HUDEP-2 (cell line): ENCODE results near the gene ADAMTS2.

ENCODE experiments used
- DNase-seq, 76 experiments: peaks; one replicate each; lab custom pipeline; 2025; ENCODE audit not compliant: unreplicated experiment in 76 of 76; lab: John Stamatoyannopoulos, UW

Gene ADAMTS2

DNA sequence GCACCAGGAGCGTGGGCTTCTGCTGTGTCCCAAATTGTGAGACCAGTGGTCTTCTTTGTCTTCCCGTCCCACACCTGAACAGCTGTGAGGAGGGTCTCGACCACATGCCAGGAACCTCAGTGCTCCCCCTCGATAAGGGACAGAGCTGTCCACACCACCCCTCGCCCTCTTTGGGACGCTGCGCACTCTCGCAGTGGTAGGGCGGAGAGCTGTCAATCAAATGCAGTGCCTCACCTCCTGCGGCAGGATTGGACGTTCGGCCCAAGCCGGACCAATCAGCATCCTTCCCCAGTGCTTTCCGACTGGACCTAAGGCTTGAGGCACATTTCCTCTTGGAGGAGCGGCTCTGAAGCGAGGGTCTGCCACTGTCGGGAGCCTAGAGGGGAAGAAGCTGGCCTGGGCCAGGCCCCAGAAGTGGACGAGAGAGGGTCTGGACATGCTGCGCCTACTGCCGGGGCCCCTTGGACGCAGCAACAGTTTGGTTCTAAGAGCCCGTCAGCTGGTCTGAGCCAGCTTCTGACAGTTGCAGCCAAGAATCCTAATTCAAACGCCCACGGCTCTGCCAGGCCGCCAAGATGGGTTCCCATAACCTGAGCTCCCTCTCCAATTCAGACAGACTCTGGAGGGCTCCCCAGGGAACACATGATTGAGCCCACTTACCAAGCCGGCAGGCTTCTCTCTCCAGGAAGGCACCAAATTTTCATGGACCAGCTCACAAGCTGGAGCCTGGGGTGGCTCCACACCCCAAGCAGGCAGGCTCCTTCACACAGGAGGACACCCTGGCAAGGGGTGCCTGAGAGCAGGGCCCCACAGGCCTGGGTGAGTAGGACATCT lies 28.1 kb upstream of the ADAMTS2 start:
- DNase-seq, result no peak

DNA sequence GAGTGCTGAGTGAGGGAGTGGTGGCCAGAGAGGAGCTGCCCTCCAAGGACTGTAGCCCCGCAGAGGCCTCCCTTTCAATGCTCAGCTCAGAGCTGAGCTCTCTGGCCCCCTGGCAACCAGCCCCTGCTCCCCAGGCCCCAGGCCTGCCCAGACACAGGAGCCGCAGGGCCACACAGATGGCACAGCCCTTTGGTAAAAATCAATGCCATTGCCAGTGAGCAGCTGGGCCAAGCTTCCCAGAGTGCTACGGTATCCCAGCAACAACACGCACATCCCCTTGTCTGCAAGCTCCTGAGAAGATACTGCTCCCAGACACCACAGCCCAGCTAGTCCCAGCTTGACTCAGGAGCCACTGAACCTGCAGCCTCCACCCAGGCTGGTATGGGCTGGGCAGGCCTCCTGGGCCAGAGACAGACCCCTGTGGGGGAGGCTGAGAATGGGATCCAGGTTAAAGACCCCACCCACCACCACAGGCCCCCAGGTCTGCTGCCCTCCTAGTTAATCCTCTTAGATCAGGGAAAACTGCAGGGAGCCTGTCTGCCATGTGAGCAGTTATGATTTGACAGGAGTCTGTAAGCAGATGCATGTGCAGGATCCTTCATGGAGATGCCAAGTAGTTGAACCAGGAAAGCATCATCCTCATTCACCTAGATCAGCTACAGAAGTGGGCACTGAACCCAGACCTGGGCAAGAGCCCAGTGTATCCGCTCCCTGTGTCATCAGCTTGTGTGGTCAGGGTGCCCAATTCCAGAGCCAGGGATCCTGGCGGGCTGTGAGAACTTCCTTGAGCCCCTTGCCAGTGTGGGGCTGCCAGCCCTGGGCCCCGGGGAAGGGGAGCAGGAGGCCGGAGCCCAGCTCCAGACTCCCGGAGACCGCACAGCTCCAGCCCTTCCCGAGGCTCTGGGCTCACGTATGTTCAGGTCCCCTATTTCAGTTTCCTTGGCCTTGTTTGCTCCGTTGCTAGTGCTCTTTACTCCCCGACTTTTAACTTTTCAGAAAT lies 26.7 kb upstream of the ADAMTS2 start:
- DNase-seq, result no peak

DNA sequence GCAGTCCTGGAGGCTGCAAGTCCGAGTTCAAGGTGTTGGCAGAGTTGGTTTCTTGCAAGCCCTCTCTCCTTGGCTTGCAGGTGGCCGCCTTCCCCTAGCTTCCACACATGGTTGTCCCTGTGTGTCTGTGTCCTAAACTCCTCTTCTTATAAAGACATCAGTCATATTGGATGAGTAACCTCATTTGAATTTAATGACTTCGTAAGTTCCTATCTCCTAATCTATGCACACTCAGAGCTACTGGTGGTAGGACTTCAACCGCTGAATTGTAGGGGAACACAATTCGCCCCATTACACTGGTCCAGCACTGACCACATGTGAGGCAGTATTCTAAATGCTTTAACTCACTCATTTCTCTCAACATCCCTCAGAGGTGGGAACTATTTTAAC lies 25.9 kb upstream of the ADAMTS2 start:
- DNase-seq, result no peak

DNA sequence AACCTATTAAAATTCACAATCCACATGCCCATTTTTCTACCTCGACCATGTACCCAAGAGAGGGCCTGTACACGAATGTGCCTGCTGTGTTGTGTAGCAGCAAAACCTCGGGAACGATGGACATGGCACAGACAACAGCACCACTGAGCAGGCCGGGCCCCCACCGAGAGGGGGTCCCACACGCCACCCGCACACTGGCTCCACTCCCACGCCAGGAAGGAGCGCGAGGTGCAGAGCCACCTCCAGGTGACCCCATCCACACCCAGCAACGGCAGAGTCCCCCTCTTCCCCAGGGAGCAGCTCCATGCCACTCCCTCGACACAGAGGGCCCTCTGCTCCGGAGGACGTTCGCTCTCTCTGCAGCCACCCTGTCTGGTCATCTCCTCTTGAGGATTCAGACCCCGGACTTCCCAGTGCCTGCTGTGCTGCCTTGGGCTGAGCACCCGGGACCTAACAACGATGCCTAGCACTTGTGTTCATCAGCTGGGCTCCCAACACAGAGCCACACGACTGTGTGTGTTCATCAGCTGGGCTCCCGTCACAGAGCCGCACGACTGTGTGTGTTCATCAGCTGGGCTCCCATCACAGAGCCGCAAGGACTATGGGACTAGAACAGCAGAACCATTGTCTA lies 25.3 kb upstream of the ADAMTS2 start:
- no peak for DNase-seq

DNA sequence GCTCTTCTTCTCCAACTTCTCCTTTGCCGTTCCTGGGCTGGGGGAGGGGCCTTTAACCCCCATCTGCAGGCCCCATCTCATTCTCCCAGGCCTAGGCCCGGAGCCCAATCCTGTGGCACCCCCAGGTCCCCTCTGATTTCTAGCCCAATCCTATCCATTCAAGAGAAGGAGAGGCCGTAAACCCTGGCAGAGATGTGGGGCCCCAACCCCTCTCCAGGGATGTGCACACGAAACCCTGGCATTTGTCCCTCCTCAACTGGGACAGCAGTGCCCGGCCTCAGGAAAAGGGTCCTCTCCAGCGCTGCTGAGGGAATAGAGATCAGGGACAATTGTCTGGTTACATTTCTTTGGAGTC lies 24.2 kb upstream of the ADAMTS2 start:
- DNase-seq, result no peak

DNA sequence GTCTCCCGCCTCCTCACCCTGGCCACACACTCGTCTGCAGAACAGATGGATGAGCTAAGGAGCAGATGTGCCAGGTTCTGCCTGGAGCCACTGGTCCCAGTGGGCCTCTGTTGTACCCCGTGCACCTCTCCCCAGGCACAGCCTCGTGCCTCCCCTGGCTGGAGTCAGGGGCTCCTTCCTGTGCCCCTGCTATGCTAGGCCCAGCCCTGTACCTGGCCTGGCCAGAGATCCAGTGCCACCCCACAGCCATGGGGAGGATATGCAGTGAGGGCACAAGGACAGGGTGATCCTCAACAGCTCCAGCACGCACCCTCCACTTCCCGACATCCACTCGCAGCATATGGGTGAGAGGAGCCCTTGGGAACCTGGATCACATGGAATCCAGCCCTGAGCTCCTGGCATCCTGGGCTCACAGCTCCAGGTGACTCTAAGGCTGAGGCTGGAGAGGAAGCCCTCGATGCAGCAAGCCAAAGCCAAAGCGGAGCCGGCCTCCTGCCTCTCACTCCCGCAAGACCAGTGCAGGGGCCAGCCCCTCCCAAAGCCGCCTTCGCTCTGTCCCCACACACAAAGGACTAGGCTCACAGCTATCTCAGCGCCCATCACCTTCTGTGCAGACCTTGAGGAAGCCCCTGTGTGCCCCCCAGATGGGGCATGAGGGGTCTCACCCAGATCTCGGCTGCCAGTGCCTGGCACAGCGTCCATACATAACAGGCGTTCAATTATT lies 23.7 kb upstream of the ADAMTS2 start:
- DNase-seq, result no peak

DNA sequence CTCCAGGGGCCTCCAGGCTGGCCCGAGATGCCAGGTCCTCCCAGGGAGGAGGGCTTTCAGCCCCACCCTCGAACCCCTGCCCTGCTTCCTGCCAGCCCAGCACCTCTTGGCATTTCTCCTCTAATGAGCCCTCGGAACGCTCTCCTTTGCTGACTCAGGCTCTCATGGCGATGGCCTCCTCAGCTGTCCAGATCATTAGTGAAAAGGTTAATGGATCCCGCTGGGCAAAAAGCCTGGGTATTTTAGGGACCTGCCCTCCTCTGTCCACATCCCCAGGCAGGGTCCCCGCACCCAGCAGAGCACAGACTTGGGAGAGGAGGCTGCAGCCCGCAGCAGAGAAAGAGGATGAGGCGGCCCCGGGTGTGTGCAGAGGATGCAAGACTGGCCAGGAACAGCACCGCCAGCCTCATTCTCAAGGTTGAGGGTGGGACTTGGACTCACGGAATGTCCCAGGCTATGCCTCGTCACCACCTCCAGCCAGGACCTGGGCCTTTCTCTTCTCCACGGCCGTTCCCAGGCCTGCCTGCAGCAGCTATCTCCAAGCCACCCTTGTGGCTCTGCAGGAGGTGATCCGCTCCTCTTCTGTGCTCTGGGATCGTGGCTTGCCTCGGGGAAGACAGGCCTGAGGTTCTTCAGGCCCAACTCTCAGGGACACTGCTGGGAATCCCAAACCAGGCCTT lies 23.0 kb upstream of the ADAMTS2 start:
- DNase-seq, result no peak

DNA sequence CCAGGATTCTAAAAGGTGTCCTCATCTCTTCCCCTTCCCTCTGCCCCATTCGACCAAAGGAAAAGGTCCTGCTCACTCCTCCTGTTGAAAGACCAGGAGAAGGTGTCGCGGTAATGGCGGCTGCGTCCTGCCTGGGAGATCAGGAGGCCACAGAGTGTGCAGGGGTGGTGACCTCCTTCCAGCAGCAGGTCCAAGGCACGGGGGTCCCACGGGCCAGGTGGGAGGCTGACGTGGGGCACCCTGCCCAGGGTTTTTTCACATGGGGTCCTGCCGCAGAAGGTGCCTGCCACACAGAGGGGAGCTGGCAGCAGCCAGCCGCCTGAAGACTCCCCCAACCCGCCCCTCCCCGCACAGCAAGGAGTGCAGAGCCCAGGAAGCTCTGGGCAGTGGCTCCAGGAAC lies 22.2 kb upstream of the ADAMTS2 start:
- DNase-seq, result no peak

DNA sequence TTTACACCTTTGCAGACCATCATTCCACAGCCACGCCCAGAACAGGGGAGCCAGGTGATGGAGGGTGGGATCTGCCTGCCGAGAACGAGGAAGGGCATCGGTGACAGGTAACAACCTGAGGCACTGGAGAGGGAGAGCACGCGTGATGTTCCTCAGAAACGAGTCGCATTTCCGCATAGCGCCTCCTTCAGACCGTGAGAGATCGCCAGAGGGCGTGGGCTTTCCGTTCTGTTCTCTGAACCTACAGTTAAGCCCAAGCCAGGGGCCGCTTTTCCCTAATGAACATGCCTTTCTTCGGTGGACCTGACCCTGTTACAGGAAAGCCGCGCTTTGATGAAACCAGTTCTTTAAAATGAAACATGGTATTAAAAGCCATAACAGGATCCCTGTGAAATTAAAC lies 17.1 kb upstream of the ADAMTS2 start:
- DNase-seq, result no peak

DNA sequence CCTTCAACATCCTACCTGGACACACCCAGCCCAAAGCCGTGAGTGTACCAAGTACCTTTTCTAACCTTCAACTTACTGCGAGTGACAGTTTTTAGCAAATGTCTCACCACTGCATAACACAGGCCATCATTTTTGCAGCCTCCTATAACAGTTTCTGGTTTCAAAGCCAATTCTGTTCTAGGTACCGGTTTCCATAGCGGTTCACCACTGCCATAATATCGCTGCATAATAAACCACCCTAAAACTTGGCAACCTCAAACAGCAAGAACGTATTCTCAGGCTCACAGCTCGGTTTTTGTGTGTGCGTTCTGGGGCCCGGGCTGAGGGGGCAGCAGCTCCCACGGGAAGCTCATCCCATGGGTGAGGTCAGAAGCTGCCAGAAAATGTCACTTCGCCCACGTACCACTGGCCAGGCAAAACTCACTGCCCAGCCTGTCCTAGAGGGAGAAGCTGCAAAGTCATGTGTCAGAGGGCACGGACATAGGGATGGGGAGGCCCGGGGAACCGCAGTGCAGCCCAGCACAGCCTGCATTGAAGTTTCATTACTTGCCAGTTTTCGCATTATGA lies 15.9 kb upstream of the ADAMTS2 start:
- DNase-seq, result no peak

DNA sequence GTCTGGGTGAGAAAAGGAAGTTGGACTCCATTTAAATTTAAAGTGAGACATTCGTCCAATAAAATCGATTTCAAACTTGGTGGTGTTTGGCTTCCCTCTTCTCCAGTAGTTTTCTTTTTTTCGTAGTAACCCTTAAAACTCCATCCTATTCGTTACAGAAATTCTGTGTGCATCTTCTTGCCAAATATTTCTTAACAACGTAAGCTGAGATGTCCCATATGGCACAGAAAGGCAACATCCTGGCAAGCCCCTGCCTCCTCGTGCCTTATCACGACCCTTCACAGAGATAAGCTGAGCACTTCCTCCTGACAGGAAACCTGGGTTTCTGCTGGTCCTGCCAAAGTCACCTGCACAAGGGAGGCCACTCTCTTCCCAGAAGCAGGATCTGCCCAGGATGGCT lies 11.8 kb upstream of the ADAMTS2 start:
- DNase-seq, result no peak

DNA sequence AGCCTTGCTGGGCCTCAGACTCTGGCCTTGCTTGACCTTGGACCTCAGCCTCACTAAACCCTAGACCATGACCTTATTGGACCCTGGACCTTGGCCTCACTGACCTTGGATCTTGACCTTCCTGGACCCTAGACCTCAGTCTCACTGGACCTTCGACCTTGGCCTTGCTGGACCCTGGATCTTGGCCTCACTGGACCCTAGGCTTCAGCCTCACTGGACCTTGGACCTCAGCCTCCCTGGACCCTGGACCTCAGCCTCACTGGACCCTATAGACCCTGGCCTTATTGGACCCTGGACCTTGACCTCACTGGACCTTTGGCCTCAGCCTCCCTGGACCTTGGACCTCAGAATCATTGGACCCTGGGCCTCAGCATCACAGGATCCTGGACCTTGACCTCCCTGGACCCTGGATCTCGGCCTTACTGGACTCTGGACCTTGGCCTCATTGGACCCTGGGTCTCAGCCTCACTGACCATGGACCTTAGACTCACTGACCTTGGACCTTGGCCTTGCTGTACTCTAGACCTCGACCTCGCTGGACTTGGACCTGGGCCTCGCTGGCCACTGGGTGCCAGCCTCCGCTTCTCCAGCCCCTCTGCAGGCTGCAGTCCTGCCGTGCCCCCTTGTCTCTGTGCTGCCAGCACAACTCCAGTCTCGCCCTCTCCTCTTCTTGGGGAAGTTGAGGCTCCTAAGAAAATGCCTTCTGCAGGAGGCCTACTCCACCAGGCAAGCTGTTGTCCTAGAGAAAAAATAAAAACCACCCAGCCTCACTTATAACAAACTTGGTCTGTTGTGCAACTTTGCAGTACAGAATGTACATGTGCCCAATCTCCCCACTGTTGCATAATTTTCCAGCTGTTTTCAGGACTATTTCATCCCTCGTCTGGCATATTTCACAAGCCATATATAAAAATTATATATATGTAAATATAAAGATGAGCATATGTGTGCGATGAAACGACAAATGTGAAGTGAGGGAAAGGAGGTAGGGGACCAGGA lies 11.0 kb upstream of the ADAMTS2 start:
- no peak for DNase-seq

DNA sequence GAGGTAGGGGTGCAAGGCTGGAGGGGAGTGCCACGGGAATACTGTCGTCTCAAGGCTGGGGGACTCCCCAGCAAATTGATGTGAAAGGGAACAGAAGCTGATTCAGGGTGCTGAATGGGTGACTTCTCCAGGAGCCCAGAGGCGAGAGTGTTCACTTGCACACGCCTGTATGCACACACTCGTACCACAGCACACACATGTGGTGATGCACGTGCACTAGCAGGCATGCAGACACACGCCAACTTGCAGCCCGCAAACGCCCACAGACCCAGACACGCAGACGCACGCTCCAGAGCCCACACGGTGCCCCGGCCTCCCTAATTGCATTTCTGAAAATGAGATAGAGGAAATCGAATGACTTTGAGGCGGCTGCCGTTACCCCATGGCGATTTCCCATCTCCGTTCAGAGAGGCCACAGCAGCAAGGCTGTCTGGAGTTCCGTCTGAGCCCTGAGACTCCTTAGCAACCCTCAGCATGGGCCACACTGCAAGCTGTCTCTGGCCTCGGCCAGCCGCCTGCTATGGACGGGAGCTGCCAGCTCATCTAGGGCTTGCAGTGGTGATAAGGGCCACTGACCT lies 9.1 kb upstream of the ADAMTS2 start:
- no peak for DNase-seq

DNA sequence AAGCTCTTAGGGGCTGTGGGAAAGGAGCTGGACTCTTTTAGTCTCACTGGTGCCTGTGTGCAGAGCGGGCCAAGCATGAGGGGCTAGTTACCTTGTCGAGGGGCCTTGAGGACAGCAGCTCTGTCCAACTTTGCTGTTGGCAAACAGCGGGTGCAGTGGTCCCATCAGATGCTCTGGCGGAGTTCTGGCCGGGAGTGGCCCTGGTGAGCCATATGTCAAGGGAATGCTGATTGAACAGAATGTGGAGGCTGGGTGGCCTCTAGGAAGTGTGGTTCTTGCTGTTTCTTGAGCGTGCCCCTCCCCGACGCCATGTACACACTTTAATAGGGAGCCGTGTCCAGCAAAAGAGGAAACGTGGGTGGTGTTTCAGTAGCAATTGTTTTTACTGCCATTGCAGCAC lies 3.6 kb upstream of the ADAMTS2 start:
- DNase-seq, result no peak

DNA sequence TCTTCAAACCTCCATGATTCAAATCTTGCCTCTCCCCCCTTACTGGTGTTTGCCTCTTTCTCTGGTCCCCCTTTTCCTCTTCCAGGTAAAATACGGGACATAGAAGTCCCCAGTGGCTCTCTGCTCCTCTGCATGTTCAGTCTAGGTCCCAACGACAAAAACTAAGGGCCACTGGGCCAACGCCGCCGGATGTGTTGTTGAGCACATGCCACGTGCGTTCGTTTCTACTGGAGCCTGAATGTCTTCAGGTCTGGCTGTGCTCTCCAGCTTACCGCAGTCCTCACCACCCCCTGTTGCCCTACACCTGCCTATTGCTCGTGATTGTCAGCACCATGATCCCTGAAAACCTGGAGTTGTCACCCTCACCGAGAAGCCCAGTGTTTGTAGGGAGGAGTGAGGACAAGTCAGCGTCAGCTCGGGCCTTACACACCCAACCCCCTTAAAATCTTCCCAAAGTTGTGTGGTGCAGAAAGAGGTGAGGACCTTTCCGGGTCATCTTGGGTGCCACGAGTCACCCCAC lies 2.8 kb upstream of the ADAMTS2 start:
- DNase-seq, result no peak

DNA sequence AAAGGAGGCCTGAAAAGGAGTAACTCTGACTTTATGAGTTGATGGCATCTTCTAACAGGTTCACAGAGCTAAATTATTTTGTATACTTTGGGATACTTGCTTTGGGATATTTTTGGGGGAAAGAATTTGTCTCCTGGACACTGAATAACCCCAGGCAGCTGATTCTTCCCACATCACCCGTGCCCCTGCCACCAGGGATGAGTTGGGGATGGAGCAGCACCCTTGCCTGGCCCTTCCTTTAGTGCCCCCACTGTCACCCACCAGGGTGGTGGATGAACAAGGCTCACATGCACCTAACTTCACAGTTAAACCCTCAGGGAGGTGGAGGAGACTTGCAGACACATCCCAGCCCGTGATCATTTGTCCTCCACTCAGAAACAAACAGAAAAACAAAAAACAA lies 2.3 kb upstream of the ADAMTS2 start:
- DNase-seq, result no peak

DNA sequence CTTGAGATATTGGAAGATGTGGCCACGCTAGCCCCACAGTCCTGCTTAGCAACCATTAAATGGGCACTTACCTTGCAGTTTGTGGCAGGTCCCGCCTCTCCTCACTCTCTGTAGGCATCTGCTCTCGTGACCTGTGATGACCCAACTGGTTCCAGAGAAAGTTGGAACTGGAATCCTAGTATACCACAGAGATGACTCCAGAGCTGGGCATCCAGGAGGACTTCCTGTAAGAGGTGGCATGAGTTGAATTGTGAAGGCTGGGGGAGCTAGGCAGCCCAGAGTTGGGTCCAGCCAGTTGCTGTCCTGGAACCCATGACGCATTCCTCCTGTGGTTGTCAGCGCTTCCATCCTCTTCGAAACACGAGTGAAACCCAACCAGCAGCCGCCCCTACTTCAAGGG lies 1.6 kb upstream of the ADAMTS2 start:
- DNase-seq, result no peak

DNA sequence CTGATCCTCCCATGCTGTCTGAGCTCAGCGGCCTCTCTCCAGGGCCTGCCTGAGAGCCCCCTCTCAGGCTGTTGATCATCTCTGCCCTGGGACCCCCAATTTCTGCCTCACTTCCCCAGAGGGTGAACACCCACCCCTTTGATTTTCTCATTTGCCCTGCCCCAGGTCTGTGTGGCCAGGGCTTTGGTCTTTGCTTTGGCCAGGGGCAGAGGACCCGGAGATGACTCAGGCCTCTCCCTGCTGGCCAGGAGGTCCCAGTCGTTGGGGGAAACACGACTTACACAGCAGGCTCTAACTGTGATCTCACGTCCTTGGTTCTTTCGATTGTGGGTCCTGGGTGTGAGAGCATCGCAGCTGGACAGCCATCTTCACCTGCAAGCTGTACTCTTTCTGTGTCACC lies 1.1 kb upstream of the ADAMTS2 start:
- no peak for DNase-seq
